ENCODE data around the gene MIAT. TPM values are rescaled to one million over a fixed set of nuclear protein-coding genes. Genes with fewer than 3 reads are reported as not detected.

MIAT gene
- total and polyA plus RNA-seq, 2 experiments from 2014 or later, result 0.51 to 1.00 TPM

DNA sequence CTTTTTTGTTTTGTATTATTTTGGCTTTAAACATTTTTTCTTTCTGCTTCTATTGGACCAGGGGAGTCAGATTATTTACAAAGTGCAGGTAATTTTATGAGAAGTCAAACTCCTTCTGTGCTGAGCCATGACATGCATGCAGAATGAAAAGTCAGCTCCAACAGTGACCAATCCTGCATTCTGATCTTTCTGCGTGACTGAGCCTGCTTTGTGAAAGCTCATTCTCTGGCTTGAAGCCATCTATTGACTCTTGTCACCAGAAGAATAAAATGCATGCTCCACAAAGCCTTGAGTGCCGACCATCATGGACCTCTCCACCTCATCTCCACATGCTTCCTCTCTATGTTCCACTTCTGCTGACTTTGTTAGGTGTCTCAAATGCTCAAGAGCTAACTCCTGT, 50.2 kb downstream of the MIAT start:
- no peak overlapping the region for H2AFZ ChIP-seq
- H3K4me2 ChIP-seq, result no peak overlapping the region
- no peak for DNase-seq (ENCODE audit: low spot score)
- no peaks in the 10 kb centered on the region for H3K79me2 ChIP-seq
- no peaks in the 10 kb centered on the region for H4K20me1 ChIP-seq (ENCODE audit: insufficient read depth, poor library complexity, severe bottlenecking)
- no peaks in the 10 kb centered on the region for H3K27me3 ChIP-seq
- H3K36me3 ChIP-seq (replicated peaks; ENCODE audit: insufficient read depth, low read depth), result no peaks in the 10 kb centered on the region
- H3K27ac ChIP-seq, result no peak overlapping the region
- H3K9me2 ChIP-seq (replicated peaks; ENCODE audit: insufficient read depth), result no peaks in the 10 kb centered on the region
- WGBS (ENCODE audit: low lambda C conversion rate, missing lambda C conversion rate), result 100% methylated on average over 2 of the region's 2 CpGs
- TF ChIP-seq EZH2phosphoT487 (IDR thresholded peaks at IDR 0.05; ENCODE audit: low read depth, severe bottlenecking, unreplicated experiment), result no peak
- TF ChIP-seq, protein P1, sequence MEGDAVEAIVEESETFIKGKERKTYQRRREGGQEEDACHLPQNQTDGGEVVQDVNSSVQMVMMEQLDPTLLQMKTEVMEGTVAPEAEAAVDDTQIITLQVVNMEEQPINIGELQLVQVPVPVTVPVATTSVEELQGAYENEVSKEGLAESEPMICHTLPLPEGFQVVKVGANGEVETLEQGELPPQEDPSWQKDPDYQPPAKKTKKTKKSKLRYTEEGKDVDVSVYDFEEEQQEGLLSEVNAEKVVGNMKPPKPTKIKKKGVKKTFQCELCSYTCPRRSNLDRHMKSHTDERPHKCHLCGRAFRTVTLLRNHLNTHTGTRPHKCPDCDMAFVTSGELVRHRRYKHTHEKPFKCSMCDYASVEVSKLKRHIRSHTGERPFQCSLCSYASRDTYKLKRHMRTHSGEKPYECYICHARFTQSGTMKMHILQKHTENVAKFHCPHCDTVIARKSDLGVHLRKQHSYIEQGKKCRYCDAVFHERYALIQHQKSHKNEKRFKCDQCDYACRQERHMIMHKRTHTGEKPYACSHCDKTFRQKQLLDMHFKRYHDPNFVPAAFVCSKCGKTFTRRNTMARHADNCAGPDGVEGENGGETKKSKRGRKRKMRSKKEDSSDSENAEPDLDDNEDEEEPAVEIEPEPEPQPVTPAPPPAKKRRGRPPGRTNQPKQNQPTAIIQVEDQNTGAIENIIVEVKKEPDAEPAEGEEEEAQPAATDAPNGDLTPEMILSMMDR (IDR thresholded peaks at IDR 0.05; ENCODE audit: poor library complexity), result no peak
- TF ChIP-seq EZH2 (IDR thresholded peaks at IDR 0.05; ENCODE audit: borderline replicate concordance), result no peak
- H3K9me3 ChIP-seq (ENCODE audit: low read depth), result no peaks in the 10 kb centered on the region
- H3K4me3 ChIP-seq, result no peak overlapping the region
- no peaks in the 10 kb centered on the region for H3K4me1 ChIP-seq (ENCODE audit: insufficient read depth)

DNA sequence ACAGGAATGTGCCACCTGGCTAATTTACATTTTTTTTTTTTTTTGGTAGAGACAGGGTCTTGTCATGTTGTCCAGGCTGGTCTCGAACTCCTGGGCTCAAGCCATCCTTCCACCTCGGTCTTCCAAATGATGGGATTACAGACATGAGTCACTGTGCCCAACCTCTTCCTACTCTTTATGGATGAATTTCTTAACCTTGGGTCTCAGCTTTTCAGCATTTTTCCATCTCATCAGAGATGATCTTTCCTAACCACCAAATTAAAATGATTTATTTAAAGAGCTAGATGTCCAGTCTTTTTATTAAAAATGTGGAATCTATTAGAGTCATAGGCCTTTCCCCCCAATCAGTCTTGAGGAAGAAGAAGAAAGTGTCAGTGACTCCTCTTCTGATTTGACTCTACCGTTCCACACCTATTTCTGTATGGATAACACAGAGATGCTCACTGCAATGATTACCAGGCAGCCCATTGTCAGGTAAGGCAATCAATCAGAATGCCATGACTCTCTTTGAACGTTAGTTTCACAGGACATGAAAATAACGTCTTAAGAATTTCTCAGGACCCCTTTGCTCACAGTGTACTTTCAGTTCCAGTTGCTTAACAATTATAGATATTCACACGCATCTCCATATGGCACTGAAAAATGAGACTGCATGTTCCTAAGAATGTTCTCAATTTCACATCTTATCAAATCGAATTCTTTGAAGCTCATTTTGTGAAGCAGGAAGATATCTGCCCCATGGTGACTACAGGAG, 51.0 kb downstream of the MIAT start:
- Histone ChIP-seq H3K4me2 (no peak overlapping the region), H3K79me2 (no peaks in the 10 kb centered on the region), H3K36me3 (replicated peaks; ENCODE audit: insufficient read depth, low read depth) (no peaks in the 10 kb centered on the region), H3K9me3 (ENCODE audit: low read depth) (no peaks in the 10 kb centered on the region), H3K4me1 (ENCODE audit: insufficient read depth) (no peaks in the 10 kb centered on the region), H4K20me1 (ENCODE audit: insufficient read depth, poor library complexity, severe bottlenecking) (no peaks in the 10 kb centered on the region), H3K27ac (no peak overlapping the region), H2AFZ (no peak overlapping the region), H3K9me2 (replicated peaks; ENCODE audit: insufficient read depth) (no peaks in the 10 kb centered on the region), H3K4me3 (no peak overlapping the region), H3K27me3 (no peaks in the 10 kb centered on the region)
- TF ChIP-seq, protein P1 (IDR thresholded peaks at IDR 0.05; ENCODE audit: poor library complexity), result no peak
- no peak for TF ChIP-seq EZH2phosphoT487 (IDR thresholded peaks at IDR 0.05; ENCODE audit: low read depth, severe bottlenecking, unreplicated experiment)
- no peak for TF ChIP-seq EZH2 (IDR thresholded peaks at IDR 0.05; ENCODE audit: borderline replicate concordance)
- DNase-seq (ENCODE audit: low spot score), result no peak
- WGBS (ENCODE audit: low lambda C conversion rate, missing lambda C conversion rate), result 77% methylated on average over 7 of the region's 7 CpGs

DNA sequence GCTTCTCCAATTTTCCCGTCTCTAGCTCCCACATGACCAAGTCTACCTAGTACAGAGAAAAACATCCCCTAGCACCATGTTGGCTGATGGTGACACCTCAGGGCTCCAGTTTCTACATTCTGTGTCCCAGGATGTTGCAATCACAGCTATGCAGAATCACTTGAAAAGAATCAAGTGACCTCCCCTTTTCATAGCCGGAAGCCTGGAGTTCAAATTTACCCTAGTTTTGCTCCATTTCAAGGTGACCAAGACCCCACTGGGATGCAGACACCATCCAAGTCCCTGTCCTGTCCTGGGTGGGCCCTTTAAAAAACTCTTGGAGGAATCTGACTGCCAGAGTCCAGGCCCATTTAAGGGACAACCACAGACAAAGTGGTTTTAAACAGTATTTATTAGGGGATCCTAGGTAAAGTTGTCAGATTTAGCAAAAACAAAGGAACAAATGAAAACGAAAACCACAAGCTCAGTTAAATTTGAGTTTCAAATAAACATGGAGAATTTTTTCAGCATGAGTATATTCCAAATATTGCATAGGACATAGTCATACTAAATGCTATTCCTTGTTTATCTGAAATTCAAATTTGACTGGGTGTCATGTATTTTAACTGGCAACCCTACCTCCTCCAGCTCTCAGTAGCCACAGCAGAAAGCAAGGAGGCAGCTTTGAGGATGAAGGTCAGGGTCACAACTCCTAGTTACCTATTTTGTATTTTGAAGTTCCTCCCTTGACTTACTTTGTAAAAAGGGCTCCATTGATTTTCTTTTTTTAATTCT, 52.4 kb downstream of the MIAT start:
- no peaks in the 10 kb centered on the region for H3K27me3 ChIP-seq
- H3K79me2 ChIP-seq, result no peaks in the 10 kb centered on the region
- H4K20me1 ChIP-seq (ENCODE audit: insufficient read depth, poor library complexity, severe bottlenecking), result no peaks in the 10 kb centered on the region
- no peak overlapping the region for H2AFZ ChIP-seq
- H3K36me3 ChIP-seq (replicated peaks; ENCODE audit: insufficient read depth, low read depth), result no peaks in the 10 kb centered on the region
- H3K4me3 ChIP-seq, result no peak overlapping the region
- H3K4me1 ChIP-seq (ENCODE audit: insufficient read depth), result peaks cover 4% of the 10 kb centered on the region
- DNase-seq (ENCODE audit: low spot score), result no peak
- no peak overlapping the region for H3K4me2 ChIP-seq
- TF ChIP-seq EZH2phosphoT487 (IDR thresholded peaks at IDR 0.05; ENCODE audit: low read depth, severe bottlenecking, unreplicated experiment) (no peak), EZH2 (IDR thresholded peaks at IDR 0.05; ENCODE audit: borderline replicate concordance) (no peak)
- TF ChIP-seq, protein P1 (IDR thresholded peaks at IDR 0.05; ENCODE audit: poor library complexity), result no peak
- no peak overlapping the region for H3K27ac ChIP-seq
- no peaks in the 10 kb centered on the region for H3K9me3 ChIP-seq (ENCODE audit: low read depth)
- no peaks in the 10 kb centered on the region for H3K9me2 ChIP-seq (replicated peaks; ENCODE audit: insufficient read depth)
- WGBS (ENCODE audit: low lambda C conversion rate, missing lambda C conversion rate), result 94% methylated on average over 3 of the region's 3 CpGs
